COLO668 (cell line): ENCODE data around the gene LAMP5.

Experiments
- DNase-seq: peaks from one replicate; lab custom pipeline; 2025; ENCODE audit not compliant: unreplicated experiment; lab: John Stamatoyannopoulos, UW

The LAMP5 gene

GRCh38 chr20:9532069-9532838 is 17.9 kb downstream of the LAMP5 start:
- no peak for DNase-seq

GRCh38 chr20:9534025-9534424 is 19.6 kb downstream of the LAMP5 start:
- DNase-seq: no peak

- DNase-seq: no peak
These were observed 21.1 kb downstream of the LAMP5 start for GRCh38 chr20:9535449-9535848.

GRCh38 chr20:9543214-9543613 is 28.8 kb downstream of the LAMP5 start:
- DNase-seq: no peak

DNA sequence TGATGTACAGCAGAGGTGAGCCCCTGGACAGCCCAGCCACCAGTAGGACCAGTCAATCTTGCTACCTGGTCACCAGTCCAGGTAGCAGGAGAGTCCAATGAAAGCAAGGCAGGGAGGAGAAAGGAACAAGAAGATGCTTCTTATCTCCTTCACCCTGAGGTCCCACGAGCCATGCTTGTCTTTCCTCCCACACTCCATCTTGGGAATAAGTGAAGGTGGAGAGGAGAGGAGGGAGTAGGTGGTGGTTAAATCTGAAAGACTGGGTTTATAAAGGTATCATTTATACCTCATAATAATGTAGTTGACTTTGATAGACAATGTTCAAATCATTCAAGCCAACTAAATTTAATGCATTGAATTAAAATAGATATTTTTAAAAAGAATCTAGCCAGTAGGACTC is 35.9 kb downstream of the LAMP5 start:
- DNase-seq: no peak

GRCh38 chr20:9550871-9551270 is 36.5 kb downstream of the LAMP5 start:
- DNase-seq: no peak

DNA sequence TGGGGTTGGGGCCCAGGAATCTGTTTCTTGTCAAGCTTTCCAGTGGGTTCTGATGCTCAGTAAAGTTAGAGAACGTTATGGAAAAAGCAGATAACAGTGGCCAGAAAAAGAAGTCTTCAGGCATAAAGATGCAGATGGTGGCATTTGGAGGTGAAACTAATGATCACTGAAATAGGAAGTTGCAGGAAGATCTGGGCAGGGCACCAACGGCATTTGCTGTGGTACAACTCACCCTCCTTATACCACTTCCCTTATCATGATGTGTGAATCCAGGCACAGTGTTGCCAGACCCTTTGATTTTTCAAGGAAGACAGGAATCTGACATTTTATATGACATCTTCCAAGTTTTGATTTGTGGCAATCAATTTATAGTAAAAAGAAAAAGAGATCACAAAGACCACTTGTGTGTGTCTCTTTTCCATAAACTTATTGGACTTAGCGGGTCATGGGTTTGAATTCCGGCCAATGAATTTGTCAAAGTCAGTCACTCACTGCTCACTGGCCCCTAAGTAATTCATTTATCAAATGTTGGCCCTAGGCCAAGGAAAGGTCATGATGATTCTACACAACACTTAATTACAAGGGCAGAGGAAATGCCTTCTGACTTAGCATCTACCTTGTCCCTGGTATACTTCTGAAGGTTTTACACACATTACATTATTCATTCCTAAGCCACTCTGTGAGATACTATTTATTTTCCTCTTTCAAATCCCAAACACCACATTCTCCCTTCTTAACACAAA is 37.6 kb downstream of the LAMP5 start:
- no peak for DNase-seq

- DNase-seq: no peak
These were observed 41.4 kb downstream of the LAMP5 start for GRCh38 chr20:9555781-9556180.

- no peak for DNase-seq
These were observed 43.0 kb downstream of the LAMP5 start for GRCh38 chr20:9557411-9557810.

GRCh38 chr20:9565910-9566550 is 51.6 kb downstream of the LAMP5 start:
- no peak for DNase-seq

GRCh38 chr20:9566977-9567376 is 52.6 kb downstream of the LAMP5 start:
- DNase-seq: no peak

DNA sequence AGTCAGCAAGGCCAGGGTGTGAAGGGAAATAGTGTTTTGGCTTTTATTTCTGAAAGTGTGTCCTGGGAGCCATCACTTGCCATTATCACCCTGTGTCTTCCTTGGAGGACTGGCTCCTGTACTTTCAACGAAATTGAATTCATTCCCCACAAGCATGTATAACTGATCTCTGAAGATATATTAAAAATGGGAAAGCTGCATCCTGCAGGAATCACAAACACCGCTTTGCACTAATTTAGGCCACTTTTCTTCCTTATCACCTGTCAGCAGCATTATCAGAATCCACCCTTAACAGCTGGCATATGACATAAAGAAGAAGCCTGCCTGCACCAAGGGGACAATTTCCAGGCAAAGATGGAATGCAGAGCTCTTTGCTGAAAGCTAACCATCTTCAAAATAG is 56.2 kb downstream of the LAMP5 start:
- no peak for DNase-seq

- no peak for DNase-seq
These were observed 57.4 kb downstream of the LAMP5 start for GRCh38 chr20:9571783-9572182.

DNA sequence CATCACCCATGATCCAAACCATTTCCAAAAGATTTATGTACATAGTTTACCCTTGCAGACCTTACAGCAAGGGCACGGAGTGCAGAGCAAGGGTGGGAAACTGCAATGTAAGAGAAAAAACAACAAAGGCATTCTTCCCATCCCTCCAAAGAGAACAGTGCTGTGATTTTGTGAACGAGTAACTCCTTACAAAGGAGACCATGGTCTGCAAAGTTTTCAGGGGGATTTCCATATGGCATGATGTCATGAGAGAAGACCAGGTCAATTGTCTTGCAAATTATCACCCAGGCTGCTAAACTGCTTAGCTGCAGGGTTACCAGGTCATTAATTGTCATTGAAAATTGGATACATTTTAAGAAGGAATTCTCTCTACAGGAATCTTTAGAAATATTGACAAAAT is 58.3 kb downstream of the LAMP5 start:
- no peak for DNase-seq

DNA sequence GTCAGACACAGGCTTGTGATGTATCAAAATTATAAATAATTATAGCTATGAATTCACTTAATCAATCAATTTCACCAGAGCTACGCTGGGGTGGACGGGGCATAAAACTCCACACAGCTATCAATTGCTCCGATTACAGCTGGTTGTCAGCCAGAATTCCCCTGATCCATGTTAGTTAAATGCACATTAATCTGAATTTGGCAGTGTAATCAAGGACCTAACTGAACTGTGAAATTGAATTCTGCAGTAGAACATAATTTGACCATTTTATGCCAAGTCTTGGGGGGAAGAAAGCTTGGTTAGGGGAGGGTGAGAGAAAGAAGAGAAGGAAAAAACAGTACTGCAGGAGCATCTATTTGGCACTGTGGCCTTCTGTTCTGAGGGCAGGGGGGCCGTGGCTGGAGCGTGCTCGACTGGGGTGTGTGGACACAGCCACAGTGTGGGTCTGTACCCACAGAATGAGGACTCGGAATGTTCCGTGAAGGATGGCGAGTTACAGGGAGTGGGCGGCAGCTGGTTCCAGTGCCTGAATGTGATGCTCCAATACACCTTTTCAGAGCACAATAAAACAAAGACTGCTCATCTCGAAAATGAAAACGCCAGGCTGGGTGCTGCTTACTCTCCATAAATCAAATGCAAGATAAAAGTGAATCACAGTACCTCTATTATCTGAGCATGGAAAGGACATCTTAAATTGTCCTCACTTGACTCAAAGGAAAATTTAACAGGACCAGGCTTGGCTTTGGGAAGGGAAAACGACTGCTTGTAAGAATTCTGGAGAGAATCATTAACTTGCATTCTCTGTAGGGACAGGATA is 59.2 kb downstream of the LAMP5 start:
- no peak for DNase-seq

- DNase-seq: no peak
These were observed 59.8 kb downstream of the LAMP5 start for GRCh38 chr20:9574181-9574580.

- DNase-seq: no peak
These were observed 60.4 kb downstream of the LAMP5 start for GRCh38 chr20:9574776-9575175.

GRCh38 chr20:9575836-9576235 is 61.4 kb downstream of the LAMP5 start:
- DNase-seq: no peak

- no peak for DNase-seq
These were observed 62.3 kb downstream of the LAMP5 start for GRCh38 chr20:9576695-9577094.

- no peak for DNase-seq
These were observed 63.0 kb downstream of the LAMP5 start for GRCh38 chr20:9577397-9577796.

- no peak for DNase-seq
These were observed 64.2 kb downstream of the LAMP5 start for GRCh38 chr20:9578594-9578993.
